SW480 (cell line): ENCODE measurements around the gene EHBP1L1.

Experiments used
- DNase-seq: peaks from one replicate; pipeline ENCODE4 v3.0.0-alpha.2; 2016; ENCODE audit warnings: low spot score

Gene EHBP1L1

GRCh38 chr11:65577756-65578109 lies 1.9 kb downstream of the EHBP1L1 start:
- no peak for DNase-seq

DNA sequence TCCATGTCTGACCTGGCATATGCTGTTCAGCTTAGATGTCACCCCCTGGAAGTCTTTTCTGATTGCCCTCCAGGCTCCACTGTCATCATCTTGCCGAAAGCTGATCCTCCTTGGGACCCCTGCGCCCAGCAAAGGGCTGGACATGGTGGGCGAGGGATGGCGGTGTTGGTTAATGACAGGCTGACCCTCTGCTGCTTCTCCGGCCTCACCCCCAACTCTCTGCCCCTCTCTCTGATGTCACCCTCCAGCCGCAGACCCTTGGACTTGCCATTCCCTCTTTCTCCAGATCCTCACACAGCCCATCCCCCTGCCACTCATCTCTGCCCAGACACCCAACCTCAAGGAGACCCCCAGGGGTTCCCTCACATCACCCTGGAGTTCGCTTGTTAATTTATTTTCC lies 2.3 kb downstream of the EHBP1L1 start:
- DNase-seq = no peak

GRCh38 chr11:65578667-65579066 lies 2.8 kb downstream of the EHBP1L1 start:
- no peak for DNase-seq

DNA sequence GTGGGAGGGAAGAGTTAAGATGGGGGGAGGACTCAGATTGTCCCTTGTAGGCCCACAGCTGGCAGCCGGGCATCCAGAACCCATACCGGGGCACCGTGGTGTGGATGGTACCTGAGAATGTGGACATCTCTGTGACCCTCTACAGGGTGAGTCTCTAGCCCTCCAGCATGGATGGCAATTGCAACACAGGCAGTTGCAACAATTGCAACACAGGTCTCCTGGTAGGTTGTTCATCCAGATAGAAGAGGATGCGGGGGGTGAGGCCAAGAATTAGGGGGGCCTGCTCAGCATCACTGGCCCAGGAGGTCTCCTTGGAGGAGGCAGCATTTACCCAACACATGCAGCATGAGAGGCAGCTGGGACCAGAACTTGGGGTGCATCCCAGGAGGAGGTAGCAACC lies 3.4 kb downstream of the EHBP1L1 start:
- no peak for DNase-seq

GRCh38 chr11:65580031-65580692 lies 4.3 kb downstream of the EHBP1L1 start:
- no peak for DNase-seq

GRCh38 chr11:65580756-65581155 lies 4.9 kb downstream of the EHBP1L1 start:
- no peak for DNase-seq

DNA sequence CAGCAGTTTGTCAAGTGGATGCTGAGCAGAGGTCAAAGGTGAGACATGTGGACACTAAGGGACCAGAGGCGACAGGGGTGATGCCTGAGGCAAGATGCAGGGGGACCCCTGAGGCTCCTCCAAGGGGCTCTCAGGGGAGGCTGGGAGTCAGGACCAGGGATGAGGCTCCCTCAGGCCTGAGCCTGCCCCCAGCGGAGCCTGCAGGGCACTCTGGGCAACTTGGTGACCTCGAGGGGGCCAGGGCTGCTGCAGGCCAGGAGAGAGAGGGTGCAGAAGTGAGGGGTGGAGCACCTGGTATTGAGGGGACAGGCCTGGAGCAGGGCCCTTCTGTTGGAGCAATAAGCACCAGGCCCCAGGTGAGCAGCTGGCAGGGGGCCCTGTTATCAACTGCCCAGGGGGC lies 6.1 kb downstream of the EHBP1L1 start:
- DNase-seq = no peak

GRCh38 chr11:65583589-65583988 lies 7.7 kb downstream of the EHBP1L1 start:
- no peak for DNase-seq

- no peak for DNase-seq
Measured at GRCh38 chr11:65584106-65584505, 8.3 kb downstream of the EHBP1L1 start.

GRCh38 chr11:65584723-65585171 lies 8.9 kb downstream of the EHBP1L1 start:
- no peak for DNase-seq

DNA sequence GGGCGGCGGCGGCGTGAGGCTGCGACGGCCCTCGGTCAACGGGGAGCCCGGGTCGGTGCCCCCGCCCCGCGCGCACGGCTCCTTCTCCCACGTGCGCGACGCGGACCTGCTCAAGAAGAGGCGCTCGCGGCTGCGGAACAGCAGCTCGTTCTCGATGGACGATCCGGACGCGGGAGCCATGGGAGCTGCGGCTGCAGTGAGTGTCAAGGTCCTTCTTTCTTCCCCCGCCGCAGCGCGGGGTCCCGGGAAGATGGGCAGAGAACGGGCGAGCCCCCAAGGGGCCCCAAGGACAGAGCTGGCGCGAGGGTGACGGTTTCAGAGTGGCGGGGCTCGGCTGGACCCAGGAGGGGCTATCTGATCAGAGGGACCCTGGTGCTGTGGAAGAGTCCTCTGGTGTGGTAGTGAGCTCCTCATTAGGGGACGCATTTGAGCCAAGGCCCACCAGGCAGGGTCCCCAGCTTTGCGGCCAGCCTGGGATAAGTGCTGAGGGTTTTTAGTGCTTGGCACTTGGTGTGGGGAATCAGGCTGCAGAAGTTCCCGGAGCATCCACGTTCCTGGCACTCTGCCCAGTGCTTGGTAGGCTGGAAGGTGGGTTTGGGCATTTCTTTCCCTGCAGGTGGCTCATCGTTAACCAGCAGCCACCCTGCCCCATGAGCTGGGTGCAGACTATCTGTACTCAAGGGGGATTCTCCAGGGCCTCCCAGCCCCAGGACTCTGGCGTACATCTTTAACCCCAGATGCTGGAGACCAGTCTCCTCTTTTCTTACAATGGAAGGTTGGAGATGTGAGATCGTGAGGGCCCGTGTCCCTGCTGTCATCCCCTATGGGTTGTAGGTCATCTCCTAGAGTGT lies 9.8 kb downstream of the EHBP1L1 start:
- no peak for DNase-seq

- no peak for DNase-seq
Measured at GRCh38 chr11:65586247-65586630, 10.4 kb downstream of the EHBP1L1 start.

GRCh38 chr11:65586676-65587075 lies 10.8 kb downstream of the EHBP1L1 start:
- no peak for DNase-seq

DNA sequence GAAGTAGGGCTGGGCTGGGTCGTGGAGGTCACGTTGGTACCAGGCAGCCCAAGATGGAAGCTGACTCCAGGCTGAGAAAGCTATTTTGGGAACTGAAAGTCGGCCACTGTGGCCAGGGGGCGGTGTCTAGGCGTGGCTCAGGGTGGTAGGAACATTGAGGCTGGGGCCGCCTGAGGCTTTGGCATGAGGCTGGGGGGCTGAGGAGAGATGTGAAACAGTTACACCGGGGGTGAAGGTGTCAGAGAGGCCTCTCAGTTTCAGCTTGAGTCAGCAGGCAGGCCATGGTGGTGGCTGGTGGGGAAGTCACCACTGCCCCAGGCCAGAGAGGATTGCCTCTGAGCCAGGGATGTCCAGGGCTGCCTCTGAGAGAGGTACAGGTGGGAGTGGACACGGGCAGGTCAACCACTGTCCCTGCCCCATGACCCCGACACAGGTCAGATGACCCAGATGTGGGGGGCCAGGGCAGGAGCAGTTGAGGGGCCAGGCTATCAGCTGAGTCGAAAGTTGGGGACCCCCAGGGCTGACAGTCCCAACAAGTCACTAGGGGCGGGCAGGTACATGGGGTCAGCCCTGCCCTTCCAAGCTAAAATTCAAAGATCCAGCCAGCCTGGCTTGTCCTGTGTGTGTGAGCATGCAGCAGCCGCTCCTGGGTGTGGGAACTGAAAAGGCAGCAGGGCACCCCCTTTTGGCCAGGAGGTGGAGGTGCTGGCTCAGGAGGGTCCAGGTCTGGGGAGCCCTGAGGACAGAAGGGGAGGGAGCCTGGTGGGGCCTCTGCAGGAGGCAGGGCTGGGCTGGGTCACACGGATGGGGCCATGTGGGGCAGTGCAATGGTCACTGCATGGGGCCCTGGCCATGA lies 12.6 kb downstream of the EHBP1L1 start:
- peak; percentile 62 for DNase-seq

GRCh38 chr11:65589444-65590239 lies 13.8 kb downstream of the EHBP1L1 start:
- DNase-seq = no peak

- DNase-seq = no peak
Measured at GRCh38 chr11:65590240-65590738, 14.4 kb downstream of the EHBP1L1 start.

DNA sequence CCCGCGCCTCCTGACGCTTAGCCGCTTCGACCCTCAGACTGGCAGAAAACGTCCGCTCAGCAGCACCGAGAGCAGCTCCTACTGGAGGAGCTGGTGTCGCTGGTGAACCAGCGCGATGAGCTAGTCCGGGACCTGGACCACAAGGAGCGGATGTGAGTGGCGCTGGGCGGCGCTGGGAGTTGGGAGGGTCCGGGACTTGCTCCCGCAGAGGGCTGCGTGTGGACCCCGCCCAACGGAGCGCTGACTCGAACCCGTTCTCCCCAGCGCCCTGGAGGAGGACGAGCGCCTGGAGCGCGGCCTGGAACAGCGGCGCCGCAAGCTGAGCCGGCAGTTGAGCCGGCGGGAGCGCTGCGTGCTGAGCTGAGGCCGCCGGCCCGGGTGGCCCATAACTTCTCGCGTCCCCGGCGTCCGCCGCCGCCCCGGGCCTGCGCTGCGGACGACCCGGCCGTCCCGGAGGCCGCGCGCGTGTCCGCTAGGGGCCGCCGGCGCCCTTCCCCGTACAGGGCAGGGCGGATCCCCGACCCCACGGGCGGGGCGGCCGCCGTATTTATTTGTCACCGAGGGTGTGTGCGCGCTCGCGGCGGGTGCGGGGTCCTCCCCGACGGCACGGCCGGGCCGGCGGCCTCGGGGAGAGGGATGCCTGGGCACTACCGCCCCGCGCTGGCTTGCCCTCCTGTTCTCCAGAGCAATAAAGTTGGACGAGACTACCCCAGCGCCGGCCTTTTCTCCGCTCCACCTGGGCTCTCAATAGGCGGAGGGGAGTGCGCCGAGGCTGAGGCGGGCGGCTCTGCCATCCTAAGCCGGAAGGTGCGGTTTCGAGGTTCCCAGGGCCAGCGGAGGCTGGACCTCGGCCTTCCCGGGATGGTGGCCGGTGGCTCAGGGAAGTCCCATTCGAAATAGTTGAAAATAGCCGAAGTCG lies 16.3 kb downstream of the EHBP1L1 start:
- no peak for DNase-seq

GRCh38 chr11:65592858-65593517 lies 17.1 kb downstream of the EHBP1L1 start:
- DNase-seq = no peak

DNA sequence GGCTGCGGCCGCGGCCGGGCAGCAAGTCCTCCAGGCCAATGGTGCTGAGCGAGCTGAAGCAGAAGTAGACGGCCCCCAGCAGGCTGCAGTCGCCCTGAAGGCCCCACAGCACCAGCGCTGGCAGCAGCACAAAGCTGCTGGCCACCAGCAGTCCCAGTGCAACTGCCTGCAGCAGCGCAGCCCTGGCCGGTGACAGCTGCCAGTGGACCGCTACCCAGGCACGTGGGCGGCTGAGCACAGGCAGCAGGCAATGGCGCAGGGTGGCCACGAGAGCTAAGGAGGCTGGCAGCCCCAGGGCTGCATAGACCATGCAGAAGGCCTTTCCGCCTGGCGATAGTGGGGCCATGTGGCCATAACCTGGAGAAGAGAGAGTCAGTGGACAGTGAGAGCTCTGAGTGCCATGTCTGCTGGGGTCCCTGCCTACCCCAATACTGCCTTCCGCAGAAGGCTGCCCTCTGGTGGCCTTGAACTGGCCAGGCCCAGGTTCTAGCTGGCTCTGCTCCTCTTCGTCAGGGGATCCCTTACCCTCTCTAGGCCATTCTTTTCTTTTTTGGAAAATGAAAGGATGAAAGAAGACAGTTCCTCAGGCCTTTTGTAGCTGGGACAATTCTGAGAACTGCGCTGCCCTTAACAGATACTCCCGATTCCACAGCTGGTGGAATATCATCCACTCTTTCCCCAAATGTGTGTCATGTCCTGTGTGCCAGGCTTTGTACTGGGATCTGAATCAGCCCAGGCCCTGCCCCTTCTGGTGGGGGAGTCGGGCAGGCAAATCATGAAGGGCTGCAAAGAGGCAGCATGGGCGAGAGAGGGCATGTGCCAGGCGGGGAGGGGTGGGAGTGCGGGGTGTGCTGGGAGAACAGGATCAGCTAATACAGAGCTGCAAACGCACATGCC lies 17.9 kb downstream of the EHBP1L1 start:
- DNase-seq = no peak
